SK-N-SH (cell line): ENCODE measurements around the gene DZIP1. TPM values are rescaled to one million over a fixed set of nuclear protein-coding genes. Genes with fewer than 3 reads are reported as not detected.

ENCODE experiments used
- CTCF ChIA-PET: fragments of 300-600, 350-600 bp; formaldehyde crosslinking; extraction: SDS; loops from one replicate; lab custom pipeline; 2021; lab: Yijun Ruan, JAX
- POLR2A ChIA-PET: fragments of 350-600 bp; sonication (Branson Sonifier 250); formaldehyde crosslinking; extraction: SDS; loops from one replicate; lab custom pipeline; 2020; ENCODE audit warnings: antibody characterized with exemption, inconsistent platforms; lab: Yijun Ruan, JAX
- DNase-seq: peaks from one replicate; pipeline ENCODE4 v3.0.0; 2012
- H2AFZ ChIP-seq: fragments of 200-600 bp; sonication (generic); 2 replicates; pipeline ENCODE4 v1.8.1; 2016; ENCODE audit warnings: antibody characterized with exemption, mild to moderate bottlenecking, low read depth
- H3F3A ChIP-seq: fragments of 200-600 bp; sonication (generic); replicated peaks from 2 replicates; pipeline ENCODE3; 2016; ENCODE audit warnings: antibody characterized with exemption, mild to moderate bottlenecking; ENCODE audit not compliant: insufficient read depth
- H3K27ac ChIP-seq, 2 experiments: fragments of 200-500 bp in 1 of 2; fragments of 200-600 bp in 1 of 2; sonication (Bioruptor generic) in 1 of 2; sonication (generic), shearing (Covaris generic) in 1 of 2; 2 replicates each; pipeline versions ENCODE4 v1.5.1 to v1.6.1; 2014 to 2016; ENCODE audit warnings: low read depth in 2 of 2, inconsistent platforms in 1 of 2, low read length in 1 of 2, mild to moderate bottlenecking in 1 of 2, mixed read lengths in 1 of 2
- H3K27me3 ChIP-seq: fragments of 200-600 bp; sonication (generic), shearing (Covaris generic); 2 replicates; pipeline ENCODE4 v1.6.1; 2016; ENCODE audit warnings: mixed run types; ENCODE audit not compliant: insufficient read depth
- H3K36me3 ChIP-seq, 2 experiments: fragments of 200-500 bp in 1 of 2; fragments of 200-600 bp in 1 of 2; sonication (Bioruptor generic) in 1 of 2; sonication (generic) in 1 of 2; replicated peaks in 1 of 2; 2 replicates each; pipeline versions ENCODE3 to v1.5.1; 2014 to 2016; ENCODE audit warnings: low read length in 1 of 2, mild to moderate bottlenecking in 1 of 2; ENCODE audit not compliant: insufficient read depth in 2 of 2, control insufficient read depth in 1 of 2
- H3K4me1 ChIP-seq, 2 experiments: fragments of 200-500 bp in 1 of 2; fragments of 200-600 bp in 1 of 2; sonication (Bioruptor generic) in 1 of 2; sonication (generic), shearing (Covaris generic) in 1 of 2; 2 replicates each; pipeline versions ENCODE4 v1.5.1 to v1.6.1; 2014 to 2016; ENCODE audit warnings: low read depth in 1 of 2, low read length in 1 of 2, mixed run types in 1 of 2; ENCODE audit not compliant: insufficient read depth in 2 of 2, control insufficient read depth in 1 of 2
- H3K4me2 ChIP-seq: fragments of 200-600 bp; sonication (generic), shearing (Covaris generic); 2 replicates; pipeline ENCODE4 v1.6.1; 2017; ENCODE audit warnings: mixed run types
- H3K4me3 ChIP-seq, 2 experiments: fragments of 200-500 bp in 1 of 2; fragments of 200-600 bp in 1 of 2; sonication (Bioruptor generic) in 1 of 2; sonication (generic), shearing (Covaris generic) in 1 of 2; 2 replicates each; pipeline versions ENCODE4 v1.5.1 to v1.8.1; 2014 to 2016; ENCODE audit warnings: low read depth in 2 of 2, inconsistent platforms in 1 of 2, low read length in 1 of 2, mild to moderate bottlenecking in 1 of 2, mixed read lengths in 1 of 2, moderate library complexity in 1 of 2
- H3K79me2 ChIP-seq: fragments of 200-600 bp; sonication (generic); 2 replicates; pipeline ENCODE4 v1.8.1; 2017; ENCODE audit warnings: mild to moderate bottlenecking; ENCODE audit not compliant: insufficient read depth
- H3K9ac ChIP-seq: fragments of 200-600 bp; sonication (generic); 2 replicates; pipeline ENCODE4 v1.6.1; 2017; ENCODE audit warnings: mixed run types
- H3K9me2 ChIP-seq: fragments of 200-600 bp; sonication (generic); 2 replicates; pipeline ENCODE4 v1.6.1; 2017; ENCODE audit warnings: mixed run types
- H3K9me3 ChIP-seq: fragments of 200-600 bp; sonication (generic); 2 replicates; pipeline ENCODE4 v1.6.1; 2017; ENCODE audit warnings: mixed run types, mild to moderate bottlenecking, moderate library complexity
- H4K20me1 ChIP-seq: fragments of 200-600 bp; sonication (generic); 2 replicates; pipeline ENCODE4 v1.6.1; 2017; ENCODE audit warnings: mild to moderate bottlenecking, mixed run types; ENCODE audit not compliant: insufficient read depth
- ELF1 ChIP-seq: IDR thresholded peaks from 2 replicates; pipeline ENCODE4 v1.4.0; 2012
- EZH2phosphoT487 ChIP-seq: fragments of 200-600 bp; sonication (generic); IDR thresholded peaks from 2 replicates; pipeline ENCODE4 v1.6.1; 2017; ENCODE audit warnings: low read depth, mixed run types, mild to moderate bottlenecking, antibody characterized with exemption, moderate library complexity, borderline replicate concordance
- FOXJ3 ChIP-seq: sonication (generic); formaldehyde crosslinking; IDR thresholded peaks from 2 replicates; pipeline ENCODE4 v1.5.1; 2020; ENCODE audit warnings: mild to moderate bottlenecking, missing genetic modification reagents
- GABPA ChIP-seq: IDR thresholded peaks from 2 replicates; pipeline ENCODE4 v1.4.0; 2012; ENCODE audit warnings: low read depth, mild to moderate bottlenecking
- JUND ChIP-seq: IDR thresholded peaks from 2 replicates; pipeline ENCODE4 v1.4.0; 2012
- MEF2A ChIP-seq: IDR thresholded peaks from 2 replicates; pipeline ENCODE4 v1.4.0; 2012; ENCODE audit warnings: low read depth, borderline replicate concordance
- MXI1 ChIP-seq: IDR thresholded peaks from 2 replicates; pipeline ENCODE4 v1.6.1; 2012; ENCODE audit warnings: mild to moderate bottlenecking, low read depth, low read length, improper control_type of control experiment
- NFIC ChIP-seq: IDR thresholded peaks from 2 replicates; pipeline ENCODE4 v1.4.0; 2012; ENCODE audit warnings: borderline replicate concordance
- NRF1 ChIP-seq: IDR thresholded peaks from 2 replicates; pipeline ENCODE4 v1.6.1; 2012; ENCODE audit warnings: low read depth, mild to moderate bottlenecking, low read length
- POLR2AphosphoS5 ChIP-seq: IDR thresholded peaks from 2 replicates; pipeline ENCODE4 v1.6.1; 2012; ENCODE audit warnings: low read depth, low read length
- RAD21 ChIP-seq: IDR thresholded peaks from 2 replicates; pipeline ENCODE4 v1.6.1; 2012; ENCODE audit warnings: mild to moderate bottlenecking, low read length
- TAF1 ChIP-seq: IDR thresholded peaks from 2 replicates; pipeline ENCODE4 v1.6.1; 2012; ENCODE audit warnings: low read depth, mild to moderate bottlenecking, low read length, moderate library complexity, borderline replicate concordance
- WGBS: methylation state at CpG from one replicate; pipeline ENCODE4 v1.1.6; 2017; ENCODE audit warnings: low lambda C conversion rate; 5-methylcytosine and 5-hydroxymethylcytosine counted together
- polyA plus RNA-seq, 3 experiments: library from polyadenylated mRNA; depleted of rRNA; stranded (reverse); fragments of >200 nt; gene quantifications; 2 replicates each; pipeline ENCODE4 v1.2.3, GENCODE V29; 2012
- TF ChIP-seq, protein P1 (sequence below): IDR thresholded peaks from 2 replicates; pipeline ENCODE4 v1.4.0; 2012; ENCODE audit warnings: low read depth
- TF ChIP-seq, protein P2 (sequence below): IDR thresholded peaks from 2 replicates; pipeline ENCODE4 v1.4.0; 2012; ENCODE audit warnings: low read depth, borderline replicate concordance
- TF ChIP-seq, protein P3 (sequence below): fragments of 150-350 bp; IDR thresholded peaks from 2 replicates; pipeline ENCODE4 v1.6.1; 2017; ENCODE audit warnings: antibody characterized with exemption, low read length, low read depth, borderline replicate concordance
- TF ChIP-seq, protein P4 (sequence below): IDR thresholded peaks from 2 replicates; pipeline ENCODE4; 2012
- TF ChIP-seq, protein P5 (sequence below): fragments of 200-600 bp; sonication (generic); IDR thresholded peaks from 2 replicates; pipeline ENCODE4 v1.6.1; 2017; ENCODE audit warnings: antibody characterized with exemption, mild to moderate bottlenecking, moderate library complexity

DZIP1 gene
- polyA plus RNA-seq, 1 of the 3 experiments (the other 2 are of a cell fraction), result 15.0 TPM

DNA sequence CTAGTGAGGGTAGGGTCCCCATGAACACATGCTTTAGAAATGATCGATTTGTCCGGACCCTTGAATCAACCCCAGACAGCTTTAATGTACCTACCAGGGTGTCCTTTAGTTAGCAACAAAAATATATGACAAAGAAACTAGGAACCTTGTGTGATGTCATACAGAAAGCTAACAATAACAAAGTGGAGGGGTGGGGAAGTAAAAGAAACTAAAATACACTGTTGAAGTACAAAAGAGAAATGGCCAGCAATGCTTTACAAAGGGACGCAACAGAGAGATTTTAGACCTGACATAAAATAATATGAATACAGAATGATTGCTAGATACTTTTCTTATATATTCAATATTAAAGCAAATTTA lies 40.0 kb downstream of the DZIP1 start:
- no peak overlapping the region for H3K4me2 ChIP-seq
- POLR2A ChIA-PET, result interaction anchor here (0.9 kb wide), 1 partner anchor 11 kb away, joined by 3 read pairs; no protein-coding TSS in a partner anchor
- no peak overlapping the region for H3K9ac ChIP-seq

More for the DNA sequence above, 40.0 kb downstream of the DZIP1 start:
- Histone ChIP-seq H3K27ac (no peak overlapping the region), H3K9me2 (no peaks in the 10 kb centered on the region), H3K4me3 (no peak overlapping the region), H3K4me1 (peaks cover 5 to 6% of the 10 kb centered on the region in 2 experiments; a peak in 2 of 4 replicates), H2AFZ (no peak overlapping the region), H3K36me3 (peaks cover 35 to 84% of the 10 kb centered on the region in 2 experiments), H3K79me2 (no peaks in the 10 kb centered on the region), H3K9me3 (no peaks in the 10 kb centered on the region), H3K27me3 (no peaks in the 10 kb centered on the region), H3F3A (peaks cover 5% of the 10 kb centered on the region), H4K20me1 (no peaks in the 10 kb centered on the region)
- no peak for TF ChIP-seq MEF2A
- TF ChIP-seq MXI1, result no peak
- no peak for TF ChIP-seq ELF1
- no peak for TF ChIP-seq TAF1
- TF ChIP-seq GABPA, result no peak
- no peak for TF ChIP-seq JUND
- TF ChIP-seq, protein P1, sequence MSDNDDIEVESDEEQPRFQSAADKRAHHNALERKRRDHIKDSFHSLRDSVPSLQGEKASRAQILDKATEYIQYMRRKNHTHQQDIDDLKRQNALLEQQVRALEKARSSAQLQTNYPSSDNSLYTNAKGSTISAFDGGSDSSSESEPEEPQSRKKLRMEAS, result no peak
- TF ChIP-seq, protein P2, sequence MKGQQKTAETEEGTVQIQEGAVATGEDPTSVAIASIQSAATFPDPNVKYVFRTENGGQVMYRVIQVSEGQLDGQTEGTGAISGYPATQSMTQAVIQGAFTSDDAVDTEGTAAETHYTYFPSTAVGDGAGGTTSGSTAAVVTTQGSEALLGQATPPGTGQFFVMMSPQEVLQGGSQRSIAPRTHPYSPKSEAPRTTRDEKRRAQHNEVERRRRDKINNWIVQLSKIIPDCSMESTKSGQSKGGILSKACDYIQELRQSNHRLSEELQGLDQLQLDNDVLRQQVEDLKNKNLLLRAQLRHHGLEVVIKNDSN, result no peak
- TF ChIP-seq, protein P3, sequence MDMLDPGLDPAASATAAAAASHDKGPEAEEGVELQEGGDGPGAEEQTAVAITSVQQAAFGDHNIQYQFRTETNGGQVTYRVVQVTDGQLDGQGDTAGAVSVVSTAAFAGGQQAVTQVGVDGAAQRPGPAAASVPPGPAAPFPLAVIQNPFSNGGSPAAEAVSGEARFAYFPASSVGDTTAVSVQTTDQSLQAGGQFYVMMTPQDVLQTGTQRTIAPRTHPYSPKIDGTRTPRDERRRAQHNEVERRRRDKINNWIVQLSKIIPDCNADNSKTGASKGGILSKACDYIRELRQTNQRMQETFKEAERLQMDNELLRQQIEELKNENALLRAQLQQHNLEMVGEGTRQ, result no peak
- no peak for TF ChIP-seq RAD21
- TF ChIP-seq, protein P4, sequence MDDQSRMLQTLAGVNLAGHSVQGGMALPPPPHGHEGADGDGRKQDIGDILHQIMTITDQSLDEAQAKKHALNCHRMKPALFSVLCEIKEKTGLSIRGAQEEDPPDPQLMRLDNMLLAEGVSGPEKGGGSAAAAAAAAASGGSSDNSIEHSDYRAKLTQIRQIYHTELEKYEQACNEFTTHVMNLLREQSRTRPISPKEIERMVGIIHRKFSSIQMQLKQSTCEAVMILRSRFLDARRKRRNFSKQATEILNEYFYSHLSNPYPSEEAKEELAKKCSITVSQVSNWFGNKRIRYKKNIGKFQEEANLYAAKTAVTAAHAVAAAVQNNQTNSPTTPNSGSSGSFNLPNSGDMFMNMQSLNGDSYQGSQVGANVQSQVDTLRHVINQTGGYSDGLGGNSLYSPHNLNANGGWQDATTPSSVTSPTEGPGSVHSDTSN, result no peak
- no peak for TF ChIP-seq FOXJ3 (CRISPR knock-in tag)
- TF ChIP-seq NFIC, result no peak
- no peak for TF ChIP-seq POLR2AphosphoS5
- TF ChIP-seq EZH2phosphoT487, result no peak
- TF ChIP-seq, protein P5, sequence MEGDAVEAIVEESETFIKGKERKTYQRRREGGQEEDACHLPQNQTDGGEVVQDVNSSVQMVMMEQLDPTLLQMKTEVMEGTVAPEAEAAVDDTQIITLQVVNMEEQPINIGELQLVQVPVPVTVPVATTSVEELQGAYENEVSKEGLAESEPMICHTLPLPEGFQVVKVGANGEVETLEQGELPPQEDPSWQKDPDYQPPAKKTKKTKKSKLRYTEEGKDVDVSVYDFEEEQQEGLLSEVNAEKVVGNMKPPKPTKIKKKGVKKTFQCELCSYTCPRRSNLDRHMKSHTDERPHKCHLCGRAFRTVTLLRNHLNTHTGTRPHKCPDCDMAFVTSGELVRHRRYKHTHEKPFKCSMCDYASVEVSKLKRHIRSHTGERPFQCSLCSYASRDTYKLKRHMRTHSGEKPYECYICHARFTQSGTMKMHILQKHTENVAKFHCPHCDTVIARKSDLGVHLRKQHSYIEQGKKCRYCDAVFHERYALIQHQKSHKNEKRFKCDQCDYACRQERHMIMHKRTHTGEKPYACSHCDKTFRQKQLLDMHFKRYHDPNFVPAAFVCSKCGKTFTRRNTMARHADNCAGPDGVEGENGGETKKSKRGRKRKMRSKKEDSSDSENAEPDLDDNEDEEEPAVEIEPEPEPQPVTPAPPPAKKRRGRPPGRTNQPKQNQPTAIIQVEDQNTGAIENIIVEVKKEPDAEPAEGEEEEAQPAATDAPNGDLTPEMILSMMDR, result no peak
- TF ChIP-seq NRF1, result no peak
- 84% methylated on average over 3 of the region's 3 CpGs for WGBS
- DNase-seq, result no peak
- CTCF ChIA-PET, result interaction anchor here (0.8 to 3.0 kb wide), 3 partner anchors 11 to 68 kb away, joined by 3 to 13 read pairs (median 5); no protein-coding TSS in a partner anchor
